GM23338 (cell line): Measurements from ENCODE around the gene CALR3.
"Not testable (repeated sequence)": the region's sequence is repeated elsewhere in the genome, so short reads cannot be mapped to it uniquely, and the experiment has no call there.

Source experiments
- CREB1 ChIP-seq: fragments of 250-450 bp; sonication (Bioruptor Pico); IDR thresholded peaks from 2 replicates; pipeline ENCODE4 v1.5.0; 2020; ENCODE audit warnings: low read depth, mild to moderate bottlenecking, moderate library complexity
- CTCF ChIP-seq, 2 experiments: fragments of 200-600 bp in 1 of 2; sonication (generic) in 1 of 2; conservative IDR thresholded peaks; 2 replicates each; pipeline versions ENCODE4 v1.5.1 to v1.6.1; 2016 to 2017; ENCODE audit warnings: antibody characterized with exemption in 2 of 2, low read depth in 2 of 2, mild to moderate bottlenecking in 2 of 2, moderate library complexity in 1 of 2
- EZH2 ChIP-seq: fragments of 200-600 bp; sonication (generic); IDR thresholded peaks from one replicate; pipeline ENCODE4 v1.8.0; 2017; ENCODE audit warnings: antibody characterized with exemption, mild to moderate bottlenecking, low read depth; ENCODE audit not compliant: unreplicated experiment
- EZH2phosphoT487 ChIP-seq: fragments of 200-600 bp; sonication (generic); IDR thresholded peaks from one replicate; pipeline ENCODE4 v1.8.1; 2018; ENCODE audit warnings: antibody characterized with exemption; ENCODE audit not compliant: unreplicated experiment
- POLR2AphosphoS5 ChIP-seq: IDR thresholded peaks from 2 replicates; pipeline ENCODE4 v1.6.1; 2016; ENCODE audit warnings: antibody characterized with exemption, low read depth
- TF ChIP-seq, protein P1 (sequence below): IDR thresholded peaks from one replicate; pipeline ENCODE4 v1.6.1; 2018; ENCODE audit warnings: antibody characterized with exemption; ENCODE audit not compliant: unreplicated experiment

DNA sequence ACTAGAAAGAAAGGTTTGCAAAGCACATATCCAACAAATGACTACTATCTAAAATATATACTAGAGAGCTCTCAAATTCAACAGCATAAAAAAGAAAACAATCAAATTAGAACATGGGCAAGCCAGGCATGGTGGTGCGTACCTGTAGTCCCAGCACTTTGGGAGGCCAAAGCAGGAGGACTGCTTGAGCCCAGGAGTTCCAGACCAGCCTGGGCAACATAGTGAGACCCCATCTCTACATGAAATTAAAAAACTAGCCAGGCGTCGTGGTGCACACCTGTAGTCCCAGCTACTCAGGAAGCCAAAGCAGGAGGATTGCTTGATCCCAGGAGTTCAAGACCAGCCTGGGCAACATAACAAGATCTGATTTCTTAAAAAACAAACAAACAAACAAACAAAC is 47.1 kb downstream of the CALR3 start:
- TF ChIP-seq, protein P1, sequence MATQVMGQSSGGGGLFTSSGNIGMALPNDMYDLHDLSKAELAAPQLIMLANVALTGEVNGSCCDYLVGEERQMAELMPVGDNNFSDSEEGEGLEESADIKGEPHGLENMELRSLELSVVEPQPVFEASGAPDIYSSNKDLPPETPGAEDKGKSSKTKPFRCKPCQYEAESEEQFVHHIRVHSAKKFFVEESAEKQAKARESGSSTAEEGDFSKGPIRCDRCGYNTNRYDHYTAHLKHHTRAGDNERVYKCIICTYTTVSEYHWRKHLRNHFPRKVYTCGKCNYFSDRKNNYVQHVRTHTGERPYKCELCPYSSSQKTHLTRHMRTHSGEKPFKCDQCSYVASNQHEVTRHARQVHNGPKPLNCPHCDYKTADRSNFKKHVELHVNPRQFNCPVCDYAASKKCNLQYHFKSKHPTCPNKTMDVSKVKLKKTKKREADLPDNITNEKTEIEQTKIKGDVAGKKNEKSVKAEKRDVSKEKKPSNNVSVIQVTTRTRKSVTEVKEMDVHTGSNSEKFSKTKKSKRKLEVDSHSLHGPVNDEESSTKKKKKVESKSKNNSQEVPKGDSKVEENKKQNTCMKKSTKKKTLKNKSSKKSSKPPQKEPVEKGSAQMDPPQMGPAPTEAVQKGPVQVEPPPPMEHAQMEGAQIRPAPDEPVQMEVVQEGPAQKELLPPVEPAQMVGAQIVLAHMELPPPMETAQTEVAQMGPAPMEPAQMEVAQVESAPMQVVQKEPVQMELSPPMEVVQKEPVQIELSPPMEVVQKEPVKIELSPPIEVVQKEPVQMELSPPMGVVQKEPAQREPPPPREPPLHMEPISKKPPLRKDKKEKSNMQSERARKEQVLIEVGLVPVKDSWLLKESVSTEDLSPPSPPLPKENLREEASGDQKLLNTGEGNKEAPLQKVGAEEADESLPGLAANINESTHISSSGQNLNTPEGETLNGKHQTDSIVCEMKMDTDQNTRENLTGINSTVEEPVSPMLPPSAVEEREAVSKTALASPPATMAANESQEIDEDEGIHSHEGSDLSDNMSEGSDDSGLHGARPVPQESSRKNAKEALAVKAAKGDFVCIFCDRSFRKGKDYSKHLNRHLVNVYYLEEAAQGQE: not testable (repeated sequence)
- TF ChIP-seq CTCF (conservative IDR thresholded peaks at IDR 0.05; ENCODE audit: low read depth in 2 of 2); POLR2AphosphoS5; EZH2phosphoT487; CREB1 (CRISPR knock-in tag); EZH2: not testable (repeated sequence)
